Activated naive CD8-positive, alpha-beta T cell (primary cell): ENCODE data around the gene NCAN.
A peak's percentile ranks its signal among the peaks of the same experiment; 100 is the strongest.

Experiments
- H3K27ac Mint-ChIP-seq: one replicate; pipeline ENCODE4 v1.8.0; 2021; ENCODE audit warnings: mixed read lengths
- H3K27me3 Mint-ChIP-seq: one replicate; pipeline ENCODE4 v1.8.0; 2021; ENCODE audit warnings: mixed read lengths
- H3K36me3 Mint-ChIP-seq: one replicate; pipeline ENCODE4 v1.8.0; 2021; ENCODE audit warnings: mixed read lengths
- H3K4me1 Mint-ChIP-seq: one replicate; pipeline ENCODE4 v1.8.0; 2021; ENCODE audit warnings: low read depth, mixed read lengths
- H3K4me3 Mint-ChIP-seq: one replicate; pipeline ENCODE4 v1.8.0; 2021; ENCODE audit warnings: mild to moderate bottlenecking, mixed read lengths
- H3K9me3 Mint-ChIP-seq: one replicate; pipeline ENCODE4 v1.8.0; 2021; ENCODE audit warnings: low read depth, mixed read lengths

Gene NCAN

GRCh38 chr19:19271828-19272599, 60.3 kb downstream of the NCAN start:
- Mint-ChIP-seq H3K9me3 (no peaks in the 10 kb centered on the region), H3K4me1 (peaks cover 13% of the 10 kb centered on the region), H3K36me3 (no peaks in the 10 kb centered on the region), H3K4me3 (no peak overlapping the region), H3K27me3 (peaks cover 8% of the 10 kb centered on the region), H3K27ac (no peak overlapping the region)

- Mint-ChIP-seq H3K4me3 (no peak overlapping the region), H3K4me1 (peaks cover 13% of the 10 kb centered on the region), H3K36me3 (peaks cover 3% of the 10 kb centered on the region), H3K27me3 (peaks cover 8% of the 10 kb centered on the region), H3K9me3 (no peaks in the 10 kb centered on the region), H3K27ac (no peak overlapping the region)
Measured at GRCh38 chr19:19274146-19274545, 62.4 kb downstream of the NCAN start.

GRCh38 chr19:19274716-19275565, 63.2 kb downstream of the NCAN start:
- no peak overlapping the region for H3K4me3 Mint-ChIP-seq
- H3K9me3 Mint-ChIP-seq, result no peaks in the 10 kb centered on the region
- peaks cover 3% of the 10 kb centered on the region for H3K36me3 Mint-ChIP-seq
- no peak overlapping the region for H3K27ac Mint-ChIP-seq
- H3K4me1 Mint-ChIP-seq, result peaks cover 13% of the 10 kb centered on the region
- peaks cover 8% of the 10 kb centered on the region for H3K27me3 Mint-ChIP-seq

- Mint-ChIP-seq H3K4me3 (no peak overlapping the region), H3K27ac (no peak overlapping the region)
Measured at GRCh38 chr19:19276386-19276785, 64.6 kb downstream of the NCAN start.

GRCh38 chr19:19276851-19277250, 65.1 kb downstream of the NCAN start:
- Mint-ChIP-seq H3K4me1 (peaks cover 13% of the 10 kb centered on the region), H3K4me3 (no peak overlapping the region), H3K27me3 (peaks cover 8% of the 10 kb centered on the region), H3K36me3 (peaks cover 3% of the 10 kb centered on the region), H3K9me3 (no peaks in the 10 kb centered on the region), H3K27ac (no peak overlapping the region)

More at GRCh38 chr19:19276386-19276785, 64.6 kb downstream of the NCAN start:
- no peaks in the 10 kb centered on the region for H3K9me3 Mint-ChIP-seq
- H3K4me1 Mint-ChIP-seq, result peaks cover 13% of the 10 kb centered on the region
- peaks cover 3% of the 10 kb centered on the region for H3K36me3 Mint-ChIP-seq
- peaks cover 8% of the 10 kb centered on the region for H3K27me3 Mint-ChIP-seq

- H3K9me3 Mint-ChIP-seq, result no peaks in the 10 kb centered on the region
- H3K4me3 Mint-ChIP-seq, result no peak overlapping the region
- H3K27me3 Mint-ChIP-seq, result peaks cover 8% of the 10 kb centered on the region
- peaks cover 3% of the 10 kb centered on the region for H3K36me3 Mint-ChIP-seq
- no peak overlapping the region for H3K27ac Mint-ChIP-seq
- peaks cover 10% of the 10 kb centered on the region for H3K4me1 Mint-ChIP-seq
Measured at GRCh38 chr19:19278315-19278714, 66.6 kb downstream of the NCAN start.

GRCh38 chr19:19279062-19279612, 67.4 kb downstream of the NCAN start:
- H3K27ac Mint-ChIP-seq, result no peak overlapping the region
- H3K9me3 Mint-ChIP-seq, result no peaks in the 10 kb centered on the region
- peaks cover under 1% of the 10 kb centered on the region for H3K27me3 Mint-ChIP-seq
- peaks cover 8% of the 10 kb centered on the region for H3K36me3 Mint-ChIP-seq
- peaks cover 2% of the 10 kb centered on the region for H3K4me1 Mint-ChIP-seq
- no peak overlapping the region for H3K4me3 Mint-ChIP-seq

- H3K4me1 Mint-ChIP-seq, result no peaks in the 10 kb centered on the region
- no peak overlapping the region for H3K27ac Mint-ChIP-seq
- H3K36me3 Mint-ChIP-seq, result peaks cover 12% of the 10 kb centered on the region
- H3K4me3 Mint-ChIP-seq, result no peak overlapping the region
- H3K9me3 Mint-ChIP-seq, result no peaks in the 10 kb centered on the region
- H3K27me3 Mint-ChIP-seq, result no peaks in the 10 kb centered on the region
Measured at GRCh38 chr19:19279853-19280252, 68.1 kb downstream of the NCAN start.

- no peak overlapping the region for H3K27ac Mint-ChIP-seq
- H3K9me3 Mint-ChIP-seq, result no peaks in the 10 kb centered on the region
- H3K4me1 Mint-ChIP-seq, result no peaks in the 10 kb centered on the region
- no peak overlapping the region for H3K4me3 Mint-ChIP-seq
- H3K27me3 Mint-ChIP-seq, result no peaks in the 10 kb centered on the region
- H3K36me3 Mint-ChIP-seq, result peaks cover 12% of the 10 kb centered on the region
Measured at GRCh38 chr19:19280561-19280960, 68.8 kb downstream of the NCAN start.

GRCh38 chr19:19285686-19286085, 73.9 kb downstream of the NCAN start:
- Mint-ChIP-seq H3K27ac (no peak overlapping the region), H3K36me3 (peaks cover 13% of the 10 kb centered on the region)

GRCh38 chr19:19292607-19293006, 80.8 kb downstream of the NCAN start:
- peaks cover 15% of the 10 kb centered on the region for H3K36me3 Mint-ChIP-seq
- no peak overlapping the region for H3K4me3 Mint-ChIP-seq
- no peaks in the 10 kb centered on the region for H3K27me3 Mint-ChIP-seq
- no peaks in the 10 kb centered on the region for H3K4me1 Mint-ChIP-seq
- no peaks in the 10 kb centered on the region for H3K9me3 Mint-ChIP-seq
- H3K27ac Mint-ChIP-seq, result no peak overlapping the region

More at GRCh38 chr19:19285686-19286085, 73.9 kb downstream of the NCAN start:
- H3K4me1 Mint-ChIP-seq, result no peaks in the 10 kb centered on the region
- H3K27me3 Mint-ChIP-seq, result no peaks in the 10 kb centered on the region
- H3K4me3 Mint-ChIP-seq, result no peak overlapping the region
- H3K9me3 Mint-ChIP-seq, result no peaks in the 10 kb centered on the region

GRCh38 chr19:19294914-19295313, 83.2 kb downstream of the NCAN start:
- Mint-ChIP-seq H3K27ac (no peak overlapping the region), H3K9me3 (no peaks in the 10 kb centered on the region), H3K27me3 (no peaks in the 10 kb centered on the region), H3K4me1 (no peaks in the 10 kb centered on the region), H3K4me3 (no peak overlapping the region), H3K36me3 (peaks cover 17% of the 10 kb centered on the region)

GRCh38 chr19:19296953-19297689, 85.4 kb downstream of the NCAN start:
- H3K9me3 Mint-ChIP-seq, result no peaks in the 10 kb centered on the region
- H3K4me3 Mint-ChIP-seq, result no peak overlapping the region
- H3K27me3 Mint-ChIP-seq, result no peaks in the 10 kb centered on the region
- H3K36me3 Mint-ChIP-seq, result peaks cover 12% of the 10 kb centered on the region
- H3K27ac Mint-ChIP-seq, result no peak overlapping the region
- H3K4me1 Mint-ChIP-seq, result no peaks in the 10 kb centered on the region

GRCh38 chr19:19297759-19298158, 86.0 kb downstream of the NCAN start:
- H3K36me3 Mint-ChIP-seq, result peaks cover 6% of the 10 kb centered on the region
- no peak overlapping the region for H3K4me3 Mint-ChIP-seq
- H3K9me3 Mint-ChIP-seq, result no peaks in the 10 kb centered on the region
- no peaks in the 10 kb centered on the region for H3K27me3 Mint-ChIP-seq
- H3K27ac Mint-ChIP-seq, result peak overlapping the region; percentile 50
- H3K4me1 Mint-ChIP-seq, result no peaks in the 10 kb centered on the region
